Measurements from ENCODE around the gene SCARB1.

- TF ChIP-seq CTCF (conservative IDR thresholded peaks at IDR 0.05 in 1 of 2, IDR thresholded peaks at IDR 0.05 in 1 of 2; ENCODE audit: low read depth in 1 of 2, low read length in 2 of 2) (no peak), EZH2 (IDR thresholded peaks at IDR 0.05; ENCODE audit: low read length, missing control alignments) (no peak)
Observed at GRCh38 chr12:124731869-124732268, 131.8 kb downstream of the SCARB1 start.
